Measurements from ENCODE around the gene U2SURP. TPM values are rescaled to one million over a fixed set of nuclear protein-coding genes. Genes with fewer than 3 reads are reported as not detected.

Gene U2SURP
- total RNA-seq, 6 donors from 2014 or later: 47.4 to 126 (median 58.6) TPM

DNA sequence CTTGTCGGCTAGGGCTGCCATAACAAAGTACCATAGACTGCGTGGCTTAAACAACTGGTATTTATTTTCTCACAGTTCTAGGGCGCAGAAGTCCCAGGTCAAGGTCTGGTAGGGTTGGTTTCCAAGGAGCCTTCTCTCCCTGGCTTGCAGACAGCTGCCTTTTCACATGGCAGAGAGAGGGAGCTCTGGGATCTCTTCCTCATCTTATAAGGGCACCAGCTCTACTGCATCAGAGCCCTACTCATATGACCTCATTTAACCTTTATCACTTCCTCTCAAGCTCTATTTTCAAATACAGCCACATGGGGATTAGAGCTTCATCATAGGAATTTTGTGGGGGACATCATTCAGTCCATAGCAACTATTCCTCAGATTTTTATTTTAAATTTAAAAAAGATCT lies 20.3 kb upstream of the U2SURP start:
- no peak for DNase-seq
- no peaks in the 10 kb centered on the region for H3K9me3 ChIP-seq
- ATAC-seq (ENCODE audit: low FRiP score in 2 of 2): no peak
- 52 to 55% methylated on average over 3 of the region's 3 CpGs for whole genome bisulfite sequencing, 2 donors
- H3K4me3 ChIP-seq: no peak overlapping the region
- no peaks in the 10 kb centered on the region for H3K36me3 ChIP-seq
- H3K27ac ChIP-seq: no peak overlapping the region
- peaks cover 0 to 6% (median 1%) of the 10 kb centered on the region in 4 donors for H3K4me1 ChIP-seq
- TF ChIP-seq POLR2A (IDR thresholded peaks at IDR 0.05): no peak
- no peaks in the 10 kb centered on the region for H3K27me3 ChIP-seq

DNA sequence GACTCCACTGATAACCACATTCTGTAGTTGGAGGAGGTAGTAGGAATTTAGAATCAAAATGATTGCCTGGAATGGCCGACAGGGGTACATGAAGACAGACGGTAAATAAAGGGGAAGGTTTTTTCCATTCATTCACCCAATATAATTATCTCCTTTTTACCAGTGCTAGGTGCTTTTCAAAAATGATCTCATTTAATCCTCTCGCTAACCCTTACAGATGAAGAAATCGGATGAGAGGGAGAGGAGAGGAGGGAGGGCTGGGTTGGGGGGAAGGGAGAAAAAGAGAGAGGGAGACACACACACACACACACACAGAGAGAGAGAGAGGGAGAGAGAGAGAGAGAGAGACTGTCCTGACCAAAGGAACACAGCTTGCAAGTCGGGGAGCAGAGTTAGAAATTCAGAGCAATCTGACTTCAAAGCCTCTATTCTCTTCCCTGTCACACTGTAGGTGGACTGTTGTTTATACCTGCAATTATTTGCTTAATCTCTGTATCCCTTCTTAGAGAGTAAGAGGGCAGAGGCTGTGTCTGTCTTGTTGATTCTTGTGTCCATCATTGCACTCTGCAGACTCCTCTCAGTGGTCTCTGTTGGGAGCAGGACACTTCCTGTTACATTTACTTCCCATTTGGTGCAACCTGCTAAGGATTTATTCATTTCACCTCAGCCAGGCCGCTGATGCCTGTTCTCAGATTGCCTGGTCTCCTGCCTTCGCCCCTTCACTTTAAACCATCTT lies 19.2 kb upstream of the U2SURP start:
- Histone ChIP-seq H3K9me3 (no peaks in the 10 kb centered on the region), H3K27ac (no peak overlapping the region), H3K27me3 (no peaks in the 10 kb centered on the region), H3K4me1 (no peaks in the 10 kb centered on the region), H3K4me3 (no peak overlapping the region), H3K36me3 (no peaks in the 10 kb centered on the region)
- TF ChIP-seq POLR2AphosphoS5 (IDR thresholded peaks at IDR 0.05): no peak
- TF ChIP-seq EP300 (IDR thresholded peaks at IDR 0.05): no peak
- no peak for TF ChIP-seq POLR2A (IDR thresholded peaks at IDR 0.05)
- TF ChIP-seq, protein P1, sequence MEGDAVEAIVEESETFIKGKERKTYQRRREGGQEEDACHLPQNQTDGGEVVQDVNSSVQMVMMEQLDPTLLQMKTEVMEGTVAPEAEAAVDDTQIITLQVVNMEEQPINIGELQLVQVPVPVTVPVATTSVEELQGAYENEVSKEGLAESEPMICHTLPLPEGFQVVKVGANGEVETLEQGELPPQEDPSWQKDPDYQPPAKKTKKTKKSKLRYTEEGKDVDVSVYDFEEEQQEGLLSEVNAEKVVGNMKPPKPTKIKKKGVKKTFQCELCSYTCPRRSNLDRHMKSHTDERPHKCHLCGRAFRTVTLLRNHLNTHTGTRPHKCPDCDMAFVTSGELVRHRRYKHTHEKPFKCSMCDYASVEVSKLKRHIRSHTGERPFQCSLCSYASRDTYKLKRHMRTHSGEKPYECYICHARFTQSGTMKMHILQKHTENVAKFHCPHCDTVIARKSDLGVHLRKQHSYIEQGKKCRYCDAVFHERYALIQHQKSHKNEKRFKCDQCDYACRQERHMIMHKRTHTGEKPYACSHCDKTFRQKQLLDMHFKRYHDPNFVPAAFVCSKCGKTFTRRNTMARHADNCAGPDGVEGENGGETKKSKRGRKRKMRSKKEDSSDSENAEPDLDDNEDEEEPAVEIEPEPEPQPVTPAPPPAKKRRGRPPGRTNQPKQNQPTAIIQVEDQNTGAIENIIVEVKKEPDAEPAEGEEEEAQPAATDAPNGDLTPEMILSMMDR (IDR thresholded peaks at IDR 0.05): no peak
- no peak for ATAC-seq (ENCODE audit: low FRiP score in 2 of 2)
- DNase-seq: no peak
- WGBS, 2 donors: 47 to 48% methylated on average over 7 of the region's 7 CpGs

DNA sequence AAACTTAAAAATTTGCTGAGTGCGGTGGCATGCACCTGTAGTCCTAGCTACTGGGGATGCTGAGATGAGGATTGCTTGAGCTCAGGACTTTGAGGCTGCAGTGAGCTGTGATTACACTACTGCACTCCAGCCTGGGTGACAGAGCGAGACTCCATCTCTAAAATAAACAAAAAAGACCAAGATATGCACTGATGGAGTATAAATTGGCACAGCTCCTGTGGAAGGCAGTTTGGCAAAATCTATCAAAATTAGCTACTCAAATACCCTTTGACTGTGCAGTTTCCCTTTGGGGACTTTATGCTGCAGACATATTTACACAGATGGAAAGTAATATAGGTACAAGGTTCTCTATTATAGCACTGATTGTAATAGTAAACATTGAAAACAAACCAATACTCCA lies 18.1 kb upstream of the U2SURP start:
- TF ChIP-seq, protein P1 (IDR thresholded peaks at IDR 0.05): no peak
- TF ChIP-seq POLR2A (IDR thresholded peaks at IDR 0.05) (no peak), EP300 (IDR thresholded peaks at IDR 0.05) (no peak), POLR2AphosphoS5 (IDR thresholded peaks at IDR 0.05) (no peak)
- Histone ChIP-seq H3K4me3 (no peak overlapping the region), H3K9me3 (no peaks in the 10 kb centered on the region), H3K4me1 (no peaks in the 10 kb centered on the region), H3K27ac (no peak overlapping the region), H3K36me3 (no peaks in the 10 kb centered on the region), H3K27me3 (no peaks in the 10 kb centered on the region)
- WGBS, 2 donors: 75 to 85% methylated on average over 2 of the region's 2 CpGs
- DNase-seq (no peak), ATAC-seq (ENCODE audit: low FRiP score in 2 of 2) (no peak)

DNA sequence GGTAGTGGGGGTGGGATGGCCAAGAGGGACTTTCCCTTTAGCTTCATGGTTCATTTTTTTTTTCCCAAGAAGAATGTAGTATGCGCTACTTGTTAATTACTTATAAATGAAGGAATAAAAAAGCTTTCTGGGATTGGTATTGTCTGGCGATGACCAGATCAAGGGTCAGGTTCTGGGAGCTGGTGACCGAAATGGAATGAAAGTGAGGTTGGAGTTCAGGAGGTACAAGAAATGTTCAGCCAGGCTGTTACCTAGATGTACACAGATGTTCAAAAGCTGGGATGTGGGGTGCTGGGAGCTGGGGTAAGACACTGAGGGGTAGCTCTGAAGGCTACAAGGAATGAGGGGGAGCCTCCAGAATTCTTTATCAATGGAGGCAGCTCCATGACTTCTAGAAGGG lies 17.1 kb upstream of the U2SURP start:
- H3K4me1 ChIP-seq: no peaks in the 10 kb centered on the region
- H3K27ac ChIP-seq: no peak overlapping the region
- ATAC-seq (ENCODE audit: low FRiP score in 2 of 2): no peak
- TF ChIP-seq POLR2A (IDR thresholded peaks at IDR 0.05): no peak
- TF ChIP-seq EP300 (IDR thresholded peaks at IDR 0.05): no peak
- TF ChIP-seq POLR2AphosphoS5 (IDR thresholded peaks at IDR 0.05): no peak
- TF ChIP-seq, protein P1 (IDR thresholded peaks at IDR 0.05): no peak
- DNase-seq: no peak
- no peaks in the 10 kb centered on the region for H3K36me3 ChIP-seq
- 96 to 97% methylated on average over 3 of the region's 3 CpGs for WGBS, 2 donors
- H3K4me3 ChIP-seq: no peak overlapping the region
- H3K27me3 ChIP-seq: no peaks in the 10 kb centered on the region
- H3K9me3 ChIP-seq: no peaks in the 10 kb centered on the region

DNA sequence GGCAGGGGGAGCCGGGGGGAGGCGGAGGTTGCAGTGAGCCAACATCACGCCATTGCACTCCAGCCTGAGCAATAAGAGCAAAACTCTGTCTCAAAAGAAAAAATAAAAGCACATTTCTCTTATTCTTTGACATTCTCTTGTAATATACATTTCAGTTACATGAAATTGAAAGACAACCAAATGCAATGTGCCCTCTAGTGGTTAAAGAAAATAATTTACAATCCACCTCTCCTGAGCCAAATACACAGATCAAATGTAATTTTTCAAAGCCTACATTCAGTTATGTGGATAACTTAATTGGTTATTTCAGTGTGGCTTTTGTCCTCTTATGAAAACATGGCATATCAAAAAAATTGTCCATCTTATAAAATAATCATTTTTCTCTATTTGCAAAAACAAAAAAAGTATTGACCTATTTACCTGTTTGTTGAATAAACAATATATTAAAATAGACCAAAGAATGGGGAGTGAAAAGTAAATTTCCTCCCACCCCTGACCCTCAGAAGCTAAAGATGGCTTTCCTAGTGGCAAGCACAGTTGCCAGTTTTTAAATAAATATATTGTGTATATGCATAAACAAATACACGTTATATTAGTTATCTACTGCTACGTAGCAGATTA lies 14.2 kb upstream of the U2SURP start:
- no peak for DNase-seq
- H3K4me3 ChIP-seq: no peak overlapping the region
- H3K4me1 ChIP-seq: no peaks in the 10 kb centered on the region
- H3K27ac ChIP-seq: no peak overlapping the region
- H3K9me3 ChIP-seq: no peaks in the 10 kb centered on the region
- peak in 1 of 2 donors; percentile 67 for ATAC-seq (ENCODE audit: low FRiP score in 2 of 2)
- TF ChIP-seq, protein P1 (IDR thresholded peaks at IDR 0.05): peak; percentile 42 to 66 (median 59)
- no peak for TF ChIP-seq EP300 (IDR thresholded peaks at IDR 0.05)
- no peaks in the 10 kb centered on the region for H3K36me3 ChIP-seq
- 56 to 63% methylated on average over 5 of the region's 5 CpGs for WGBS, 2 donors
- no peaks in the 10 kb centered on the region for H3K27me3 ChIP-seq

Data from upper lobe of left lung (tissue), 6 donors.